OCI-LY1 (cell line): ENCODE results near the gene TBX18.

Experiments
- H2AFZ ChIP-seq: fragments of 200-600 bp; sonication (generic), shearing (Covaris generic); 2 replicates; pipeline ENCODE4 v1.6.0; 2014; ENCODE audit warnings: antibody characterized with exemption, mild to moderate bottlenecking, low read length
- H3F3A ChIP-seq: fragments of 200-600 bp; sonication (generic), shearing (Covaris generic); 2 replicates; pipeline ENCODE4 v1.6.0; 2014; ENCODE audit warnings: mild to moderate bottlenecking, antibody characterized with exemption, low read length, moderate library complexity; ENCODE audit not compliant: insufficient read depth
- H3K27ac ChIP-seq: fragments of 200-600 bp; sonication (generic); 2 replicates; pipeline ENCODE4 v1.5.1; 2014; ENCODE audit warnings: low read length, mixed run types, mild to moderate bottlenecking, low read depth; ENCODE audit not compliant: poor library complexity, severe bottlenecking
- H3K27me3 ChIP-seq: fragments of 200-600 bp; sonication (generic); 2 replicates; pipeline ENCODE4 v1.6.0; 2014; ENCODE audit warnings: antibody characterized with exemption, mild to moderate bottlenecking, low read length, moderate library complexity; ENCODE audit not compliant: insufficient read depth
- H3K36me3 ChIP-seq: fragments of 200-600 bp; sonication (generic); 2 replicates; pipeline ENCODE4 v1.6.1; 2014; ENCODE audit warnings: mild to moderate bottlenecking, antibody characterized with exemption, low read length, moderate library complexity, mixed read lengths; ENCODE audit not compliant: insufficient read depth
- H3K4me1 ChIP-seq: fragments of 200-600 bp; sonication (generic); 2 replicates; pipeline ENCODE4 v1.5.1; 2014; ENCODE audit warnings: mild to moderate bottlenecking, low read length, moderate library complexity; ENCODE audit not compliant: insufficient read depth, severe bottlenecking
- H3K4me2 ChIP-seq: fragments of 200-600 bp; sonication (generic), shearing (Covaris generic); 2 replicates; pipeline ENCODE4 v1.6.1; 2014; ENCODE audit warnings: low read length
- H3K4me3 ChIP-seq: fragments of 200-600 bp; sonication (generic); 2 replicates; pipeline ENCODE4 v1.5.1; 2014; ENCODE audit warnings: low read length, low read depth, mild to moderate bottlenecking, mixed read lengths; ENCODE audit not compliant: poor library complexity, severe bottlenecking
- H3K79me2 ChIP-seq: fragments of 200-600 bp; shearing (Covaris generic); 2 replicates; pipeline ENCODE4 v1.6.1; 2016; ENCODE audit warnings: mixed run types, low read length, mixed read lengths; ENCODE audit not compliant: insufficient read depth
- H3K9ac ChIP-seq: fragments of 200-600 bp; sonication (generic), shearing (Covaris generic); 2 replicates; pipeline ENCODE4 v1.6.1; 2014; ENCODE audit warnings: mild to moderate bottlenecking, low read length, mixed read lengths
- H3K9me2 ChIP-seq: fragments of 200-600 bp; sonication (generic), shearing (Covaris generic); 2 replicates; pipeline ENCODE4 v1.6.1; 2014; ENCODE audit warnings: low read depth, mild to moderate bottlenecking, low read length, mixed read lengths
- H3K9me3 ChIP-seq: fragments of 200-600 bp; shearing (Covaris generic); 2 replicates; pipeline ENCODE4 v1.6.1; 2014; ENCODE audit warnings: low read length, mixed read lengths
- H4K20me1 ChIP-seq: fragments of 200-600 bp; sonication (generic), shearing (Covaris generic); 2 replicates; pipeline ENCODE4 v1.6.0; 2016; ENCODE audit warnings: mild to moderate bottlenecking, low read length; ENCODE audit not compliant: insufficient read depth
- EZH2 ChIP-seq: fragments of 200-600 bp; sonication (generic), shearing (Covaris generic); IDR thresholded peaks from 2 replicates; pipeline ENCODE4 v1.8.0; 2017; ENCODE audit warnings: borderline replicate concordance, mixed run types, mild to moderate bottlenecking, antibody characterized with exemption, low read length, moderate library complexity, mixed read lengths
- TF ChIP-seq, protein P1 (sequence below): fragments of 200-600 bp; sonication (generic), shearing (Covaris generic); IDR thresholded peaks from 2 replicates; pipeline ENCODE4 v1.5.1; 2017; ENCODE audit warnings: mild to moderate bottlenecking, antibody characterized with exemption, low read length, moderate library complexity, mixed read lengths

The TBX18 gene

GRCh38 chr6:84731901-84732300, 32.5 kb downstream of the TBX18 start:
- Histone ChIP-seq H3K79me2 (no peaks in the 10 kb centered on the region), H3F3A (no peaks in the 10 kb centered on the region), H3K27me3 (no peaks in the 10 kb centered on the region), H3K27ac (no peak overlapping the region), H4K20me1 (no peaks in the 10 kb centered on the region), H3K4me2 (no peak overlapping the region), H3K36me3 (no peaks in the 10 kb centered on the region), H2AFZ (no peak overlapping the region), H3K4me3 (no peak overlapping the region), H3K9me2 (no peaks in the 10 kb centered on the region), H3K9me3 (no peaks in the 10 kb centered on the region), H3K4me1 (no peaks in the 10 kb centered on the region), H3K9ac (no peak overlapping the region)
- TF ChIP-seq EZH2, result no peak
- TF ChIP-seq, protein P1, sequence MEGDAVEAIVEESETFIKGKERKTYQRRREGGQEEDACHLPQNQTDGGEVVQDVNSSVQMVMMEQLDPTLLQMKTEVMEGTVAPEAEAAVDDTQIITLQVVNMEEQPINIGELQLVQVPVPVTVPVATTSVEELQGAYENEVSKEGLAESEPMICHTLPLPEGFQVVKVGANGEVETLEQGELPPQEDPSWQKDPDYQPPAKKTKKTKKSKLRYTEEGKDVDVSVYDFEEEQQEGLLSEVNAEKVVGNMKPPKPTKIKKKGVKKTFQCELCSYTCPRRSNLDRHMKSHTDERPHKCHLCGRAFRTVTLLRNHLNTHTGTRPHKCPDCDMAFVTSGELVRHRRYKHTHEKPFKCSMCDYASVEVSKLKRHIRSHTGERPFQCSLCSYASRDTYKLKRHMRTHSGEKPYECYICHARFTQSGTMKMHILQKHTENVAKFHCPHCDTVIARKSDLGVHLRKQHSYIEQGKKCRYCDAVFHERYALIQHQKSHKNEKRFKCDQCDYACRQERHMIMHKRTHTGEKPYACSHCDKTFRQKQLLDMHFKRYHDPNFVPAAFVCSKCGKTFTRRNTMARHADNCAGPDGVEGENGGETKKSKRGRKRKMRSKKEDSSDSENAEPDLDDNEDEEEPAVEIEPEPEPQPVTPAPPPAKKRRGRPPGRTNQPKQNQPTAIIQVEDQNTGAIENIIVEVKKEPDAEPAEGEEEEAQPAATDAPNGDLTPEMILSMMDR, result no peak

DNA sequence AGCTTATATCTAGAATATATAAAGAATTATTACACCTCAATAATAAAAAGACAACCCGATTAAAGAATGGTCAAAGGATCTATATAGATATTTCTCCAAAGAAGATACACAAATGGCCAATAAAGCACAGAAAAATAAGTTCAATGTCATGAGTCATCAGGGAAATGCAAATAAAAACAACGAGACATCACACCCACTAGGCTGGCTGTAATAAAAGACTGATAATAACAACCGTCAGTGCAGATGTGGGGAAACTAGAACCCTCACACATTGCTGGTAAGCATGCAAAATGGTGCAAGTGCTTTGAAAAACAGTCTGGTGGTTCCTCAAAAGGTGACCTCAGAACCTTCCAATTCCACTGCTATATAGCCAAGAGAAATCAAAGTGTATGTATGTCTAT, 33.0 kb downstream of the TBX18 start:
- no peaks in the 10 kb centered on the region for H3K36me3 ChIP-seq
- H2AFZ ChIP-seq, result no peak overlapping the region
- H3K79me2 ChIP-seq, result no peaks in the 10 kb centered on the region
- H3K9ac ChIP-seq, result no peak overlapping the region
- no peak overlapping the region for H3K4me2 ChIP-seq
- H3F3A ChIP-seq, result no peaks in the 10 kb centered on the region
- H3K4me1 ChIP-seq, result no peaks in the 10 kb centered on the region
- no peak for TF ChIP-seq EZH2
- TF ChIP-seq, protein P1, result no peak
- no peaks in the 10 kb centered on the region for H3K9me3 ChIP-seq
- H3K27me3 ChIP-seq, result no peaks in the 10 kb centered on the region
- no peak overlapping the region for H3K27ac ChIP-seq
- H3K9me2 ChIP-seq, result no peaks in the 10 kb centered on the region
- H4K20me1 ChIP-seq, result no peaks in the 10 kb centered on the region
- H3K4me3 ChIP-seq, result no peak overlapping the region

GRCh38 chr6:84728602-84729001, 35.8 kb downstream of the TBX18 start:
- H3K27ac ChIP-seq, result no peak overlapping the region
- no peak overlapping the region for H3K4me2 ChIP-seq
- no peaks in the 10 kb centered on the region for H3F3A ChIP-seq
- no peak overlapping the region for H3K4me3 ChIP-seq
- no peaks in the 10 kb centered on the region for H4K20me1 ChIP-seq
- TF ChIP-seq, protein P1, result peak; percentile 21; the same call in 1 of the 2 replicates
- TF ChIP-seq EZH2, result no peak
- H3K9me2 ChIP-seq, result no peaks in the 10 kb centered on the region
- no peak overlapping the region for H2AFZ ChIP-seq
- H3K79me2 ChIP-seq, result no peaks in the 10 kb centered on the region
- no peaks in the 10 kb centered on the region for H3K9me3 ChIP-seq
- no peaks in the 10 kb centered on the region for H3K27me3 ChIP-seq
- H3K9ac ChIP-seq, result no peak overlapping the region
- H3K4me1 ChIP-seq, result no peaks in the 10 kb centered on the region
- no peaks in the 10 kb centered on the region for H3K36me3 ChIP-seq
